K562 (cell line): Measurements from ENCODE around the gene ENTPD3. TPM values are rescaled to one million over a fixed set of nuclear protein-coding genes. Genes with fewer than 3 reads are reported as not detected.

Experiments used
- CCNT2 ChIP-seq: IDR thresholded peaks from 2 replicates; pipeline ENCODE4 v1.6.1; 2011; ENCODE audit warnings: borderline replicate concordance, low read depth, mild to moderate bottlenecking, moderate library complexity, mixed read lengths, low read length; ENCODE audit not compliant: insufficient read length; ENCODE audit errors: extremely low read depth
- CHCHD3 ChIP-seq: fragments of 250-450 bp; sonication (Bioruptor Pico); IDR thresholded peaks from 2 replicates; pipeline ENCODE4 v2.1.2; 2022; ENCODE audit warnings: mild to moderate bottlenecking
- CUX1 ChIP-seq: fragments of 200-800 bp; sonication (Bioruptor generic); IDR thresholded peaks from 2 replicates; pipeline ENCODE4 v1.6.1; 2016; ENCODE audit warnings: missing genetic modification characterization, missing compliant biosample characterization
- DACH1 ChIP-seq: fragments of 450-650 bp; IDR thresholded peaks from 2 replicates; pipeline ENCODE4 v1.6.1; 2018; ENCODE audit not compliant: partially characterized antibody
- EGR1 ChIP-seq: fragments of 450-650 bp; conservative IDR thresholded peaks from 2 replicates; pipeline ENCODE4 v1.6.1; 2017; ENCODE audit warnings: mild to moderate bottlenecking
- ELK1 ChIP-seq: sonication (generic); formaldehyde crosslinking; IDR thresholded peaks from 2 replicates; pipeline ENCODE4 v1.8.1; 2022; ENCODE audit warnings: missing genetic modification reagents
- HDGF ChIP-seq: fragments of 450-650 bp; IDR thresholded peaks from 2 replicates; pipeline ENCODE4 v1.6.1; 2016
- IFI16 ChIP-seq: fragments of 250-450 bp; sonication (Bioruptor Pico); IDR thresholded peaks from 2 replicates; pipeline ENCODE4 v2.1.2; 2022; ENCODE audit warnings: mild to moderate bottlenecking, inconsistent platforms
- JUNB ChIP-seq: fragments of 450-650 bp; formaldehyde crosslinking; conservative IDR thresholded peaks from 2 replicates; pipeline ENCODE4 v1.4.0; 2020; ENCODE audit warnings: mild to moderate bottlenecking
- MAFF ChIP-seq: IDR thresholded peaks from 2 replicates; pipeline ENCODE4 v1.6.1; 2012; ENCODE audit warnings: low read length, improper control_type of control experiment
- MCM3 ChIP-seq: fragments of 450-650 bp; IDR thresholded peaks from 2 replicates; pipeline ENCODE4 v1.6.1; 2016
- MEF2D ChIP-seq: conservative IDR thresholded peaks from 2 replicates; pipeline ENCODE4 v1.6.1; 2016; ENCODE audit warnings: low read depth, missing genetic modification characterization, missing compliant biosample characterization
- NCOA4 ChIP-seq: fragments of 450-650 bp; IDR thresholded peaks from 2 replicates; pipeline ENCODE4 v1.6.1; 2018; ENCODE audit warnings: mild to moderate bottlenecking; ENCODE audit not compliant: partially characterized antibody
- NFXL1 ChIP-seq: fragments of 450-650 bp; formaldehyde crosslinking; IDR thresholded peaks from 2 replicates; pipeline ENCODE4 v1.4.0; 2021; ENCODE audit warnings: mild to moderate bottlenecking
- PCBP1 ChIP-seq: fragments of 200-400 bp; formaldehyde crosslinking; IDR thresholded peaks from 2 replicates; pipeline ENCODE4 v1.6.1; 2018; ENCODE audit warnings: mild to moderate bottlenecking, low read depth, low read length; ENCODE audit not compliant: poor library complexity, severe bottlenecking
- PTRF ChIP-seq: fragments of 450-650 bp; IDR thresholded peaks from 2 replicates; pipeline ENCODE4 v1.6.1; 2016; ENCODE audit warnings: mild to moderate bottlenecking, missing genetic modification characterization, missing compliant biosample characterization
- PTTG1 ChIP-seq: fragments of 450-650 bp; IDR thresholded peaks from 2 replicates; pipeline ENCODE4 v1.6.1; 2016; ENCODE audit warnings: low read depth, mild to moderate bottlenecking, missing genetic modification characterization, missing compliant biosample characterization
- RBBP5 ChIP-seq: fragments of 200-600 bp; sonication (generic); IDR thresholded peaks from 2 replicates; pipeline ENCODE4 v1.6.1; 2012; ENCODE audit warnings: borderline replicate concordance, mild to moderate bottlenecking, low read length, control low read depth, inconsistent platforms; ENCODE audit not compliant: insufficient read depth, poor library complexity, severe bottlenecking
- RBM15 ChIP-seq: fragments of 200-400 bp; formaldehyde crosslinking; IDR thresholded peaks from 2 replicates; pipeline ENCODE4 v1.6.1; 2018; ENCODE audit warnings: mild to moderate bottlenecking, low read length, moderate library complexity; ENCODE audit not compliant: insufficient read depth
- SIN3B ChIP-seq: fragments of 450-650 bp; IDR thresholded peaks from 2 replicates; pipeline ENCODE4 v1.6.1; 2017; ENCODE audit warnings: low read depth, mild to moderate bottlenecking, moderate library complexity
- SRSF7 ChIP-seq: fragments of 200-400 bp; formaldehyde crosslinking; optimal IDR thresholded peaks from 2 replicates; pipeline ENCODE3; 2017; ENCODE audit warnings: mild to moderate bottlenecking, low read depth, low read length
- ZFX ChIP-seq: sonication (generic); formaldehyde crosslinking; IDR thresholded peaks from 2 replicates; pipeline ENCODE4 v1.8.0; 2022; ENCODE audit warnings: mild to moderate bottlenecking, missing genetic modification reagents, moderate library complexity
- ZNF76 ChIP-seq: fragments of 250-450 bp; sonication (Bioruptor Pico); IDR thresholded peaks from 2 replicates; pipeline ENCODE4 v1.4.0; 2020; ENCODE audit warnings: mild to moderate bottlenecking, moderate library complexity, borderline replicate concordance
- polyA plus RNA-seq, 8 experiments: library from polyadenylated mRNA; depleted of rRNA in 4 of 8; stranded (reverse) in 5 of 8; unstranded in 3 of 8; fragments of >200 nt; fragmentation: Nextera tagmentation in 2 of 8; fragmentation: Illumina TruSeq in 1 of 8; extraction: Ambion mirVana in 2 of 8; extraction: Trizol in 1 of 8; gene quantifications; 2 replicates each; pipeline versions ENCODE4 v1.2.1 to v1.2.3, GENCODE V29; 2011 to 2014; ENCODE audit warnings: inconsistent platforms in 1 of 8, missing spikeins in 1 of 8
- total RNA-seq, 7 experiments: library from RNA; depleted of rRNA in 6 of 7; stranded (reverse); fragments of >200 nt in 6 of 7; fragmentation: Illumina TruSeq in 2 of 7; extraction: Trizol in 2 of 7; gene quantifications; 2 replicates each; pipeline versions ENCODE4 v1.2.1 to v1.2.3, GENCODE V29; 2011 to 2021; ENCODE audit warnings: low replicate concordance in 1 of 7

Gene ENTPD3
- total and polyA plus RNA-seq, 9 of the 15 experiments (the other 6 are each of a cell fraction or from before 2014, with no cell fraction given): 0.23 to 2.1 (median 0.58) TPM

GRCh38 chr3:40366203-40367162, 20.5 kb upstream of the ENTPD3 start (continued):
- no peak for TF ChIP-seq CUX1 (CRISPR knock-in tag)
- TF ChIP-seq ZFX (CRISPR knock-in tag): no peak
- no peak for TF ChIP-seq SIN3B
- TF ChIP-seq NFXL1: no peak
- TF ChIP-seq RBBP5: peak; percentile 60
- TF ChIP-seq CHCHD3 (CRISPR knock-in tag): 0 out of 2 replicates have a peak, but pooled peaks have one; percentile 23
- no peak for TF ChIP-seq MCM3
- TF ChIP-seq PTTG1: no peak
- TF ChIP-seq DACH1: no peak
- TF ChIP-seq NCOA4: no peak
- TF ChIP-seq ELK1 (CRISPR knock-in tag): no peak
- TF ChIP-seq PCBP1: no peak
- TF ChIP-seq MEF2D (tag): peak; percentile 65
- no peak for TF ChIP-seq RBM15
- TF ChIP-seq SRSF7: no peak
- TF ChIP-seq EGR1: no peak
- no peak for TF ChIP-seq JUNB
- peak; percentile 56 for TF ChIP-seq CCNT2
- TF ChIP-seq ZNF76 (CRISPR knock-in tag): no peak
- TF ChIP-seq IFI16: no peak
- TF ChIP-seq HDGF: no peak
- peak; percentile 99 for TF ChIP-seq MAFF
- TF ChIP-seq PTRF (tag): no peak
